SKM-1 treated with dmso at 0.1 percent for 144 hours (cell line): Measurements from ENCODE around the gene GATAD2B.
A peak's percentile ranks its signal among the peaks of the same experiment; 100 is the strongest.
"Not testable (repeated sequence)": the region's sequence is repeated elsewhere in the genome, so short reads cannot be mapped to it uniquely, and the experiment has no call there.

Experiments used
- DNase-seq: peaks from one replicate; lab custom pipeline; 2025; ENCODE audit not compliant: unreplicated experiment; lab: John Stamatoyannopoulos, UW

GATAD2B gene

DNA sequence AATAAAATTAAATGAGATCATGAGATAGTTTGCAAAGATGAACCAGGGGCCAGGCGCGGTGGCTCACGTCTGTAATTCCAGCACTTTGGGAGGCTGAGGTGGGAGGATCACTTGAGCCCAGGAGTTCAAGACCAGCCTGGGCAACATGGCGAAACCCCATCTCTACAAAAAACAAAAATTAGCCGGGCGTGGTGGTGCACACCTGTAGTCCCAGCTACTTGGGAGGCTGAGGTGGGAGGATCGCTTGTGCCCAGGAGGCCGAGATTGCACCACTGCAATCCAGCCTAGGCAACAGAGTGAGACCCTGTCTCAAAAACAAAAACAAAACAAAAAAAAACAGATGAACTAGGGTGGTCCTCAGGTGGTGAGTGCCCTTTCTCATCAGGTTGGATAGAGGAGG, 140.1 kb downstream of the GATAD2B start:
- DNase-seq, result not testable (repeated sequence)

DNA sequence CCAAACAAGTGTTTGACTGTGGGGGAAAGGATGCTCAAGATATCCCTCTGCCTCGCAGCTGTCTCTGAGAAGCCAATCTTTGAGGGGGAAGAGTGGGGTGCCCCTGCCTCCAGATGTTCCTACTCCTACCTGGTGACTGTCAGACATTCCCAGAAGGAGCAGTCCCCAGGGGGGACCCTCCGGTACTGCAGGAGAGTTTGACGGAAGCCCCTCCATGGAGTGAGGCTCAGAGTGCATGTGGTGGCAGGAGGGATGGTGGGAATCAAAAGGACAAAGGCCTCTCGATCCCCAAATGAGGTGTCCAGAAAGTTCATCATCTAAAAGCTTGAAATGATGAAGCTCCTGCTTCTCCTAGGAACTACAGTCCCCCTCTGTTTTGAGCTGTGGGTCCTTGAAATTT, 142.2 kb downstream of the GATAD2B start:
- DNase-seq, result no peak

DNA sequence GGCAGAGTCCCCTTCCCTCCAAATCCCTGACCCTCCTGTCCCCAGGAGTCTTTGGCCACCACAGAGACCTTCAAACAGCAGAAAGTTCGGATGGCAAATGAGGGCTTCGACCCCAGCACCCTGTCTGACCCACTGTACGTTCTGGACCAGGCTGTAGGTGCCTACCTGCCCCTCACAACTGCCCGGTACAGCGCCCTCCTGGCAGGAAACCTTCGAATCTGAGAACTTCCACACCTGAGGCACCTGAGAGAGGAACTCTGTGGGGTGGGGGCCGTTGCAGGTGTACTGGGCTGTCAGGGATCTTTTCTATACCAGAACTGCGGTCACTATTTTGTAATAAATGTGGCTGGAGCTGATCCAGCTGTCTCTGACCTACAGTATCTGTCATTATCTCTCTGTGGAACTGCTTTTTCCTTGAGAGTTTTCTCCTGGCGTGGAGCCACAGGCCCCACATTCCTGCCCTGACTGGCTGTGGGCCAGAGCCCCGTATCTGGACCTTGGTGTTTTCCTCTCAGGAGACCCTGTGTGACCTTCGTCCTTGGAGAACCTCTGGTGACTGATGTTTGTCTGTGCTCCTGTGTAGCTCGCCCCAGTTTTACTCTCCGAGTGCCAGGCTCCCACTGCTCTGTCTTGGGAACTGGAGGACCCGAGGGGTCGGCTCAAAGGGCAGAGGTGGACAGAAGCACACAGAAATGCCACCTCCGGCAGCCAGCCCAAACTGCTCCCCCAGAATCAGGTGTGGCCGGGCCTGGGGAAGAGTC, 142.8 kb downstream of the GATAD2B start:
- no peak for DNase-seq

DNA sequence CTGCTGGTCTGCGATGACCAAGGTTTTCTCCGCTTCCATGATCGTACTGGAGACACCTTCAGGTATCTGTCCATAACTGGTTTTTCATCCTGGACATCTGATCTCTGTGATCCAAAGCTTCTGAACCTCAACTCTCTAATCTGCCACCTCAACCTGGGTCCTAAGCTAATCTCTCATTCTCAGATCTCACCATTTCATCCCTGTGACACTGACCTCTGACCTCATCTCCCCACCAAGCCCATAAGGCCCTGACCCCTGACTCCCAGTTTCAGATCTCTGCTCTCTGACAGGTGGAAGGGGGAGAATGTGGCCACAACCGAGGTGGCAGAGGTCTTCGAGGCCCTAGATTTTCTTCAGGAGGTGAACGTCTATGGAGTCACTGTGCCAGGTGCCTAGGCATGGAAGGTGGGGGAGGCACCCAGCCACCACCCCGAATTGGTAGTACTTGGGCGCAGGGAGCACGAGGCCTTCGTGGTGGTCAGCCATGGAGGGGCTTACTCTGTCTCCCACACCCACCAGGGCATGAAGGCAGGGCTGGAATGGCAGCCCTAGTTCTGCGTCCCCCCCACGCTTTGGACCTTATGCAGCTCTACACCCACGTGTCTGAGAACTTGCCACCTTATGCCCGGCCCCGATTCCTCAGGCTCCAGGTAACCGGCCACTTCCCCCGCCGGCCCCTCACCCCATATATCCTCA, 143.8 kb downstream of the GATAD2B start:
- no peak for DNase-seq

DNA sequence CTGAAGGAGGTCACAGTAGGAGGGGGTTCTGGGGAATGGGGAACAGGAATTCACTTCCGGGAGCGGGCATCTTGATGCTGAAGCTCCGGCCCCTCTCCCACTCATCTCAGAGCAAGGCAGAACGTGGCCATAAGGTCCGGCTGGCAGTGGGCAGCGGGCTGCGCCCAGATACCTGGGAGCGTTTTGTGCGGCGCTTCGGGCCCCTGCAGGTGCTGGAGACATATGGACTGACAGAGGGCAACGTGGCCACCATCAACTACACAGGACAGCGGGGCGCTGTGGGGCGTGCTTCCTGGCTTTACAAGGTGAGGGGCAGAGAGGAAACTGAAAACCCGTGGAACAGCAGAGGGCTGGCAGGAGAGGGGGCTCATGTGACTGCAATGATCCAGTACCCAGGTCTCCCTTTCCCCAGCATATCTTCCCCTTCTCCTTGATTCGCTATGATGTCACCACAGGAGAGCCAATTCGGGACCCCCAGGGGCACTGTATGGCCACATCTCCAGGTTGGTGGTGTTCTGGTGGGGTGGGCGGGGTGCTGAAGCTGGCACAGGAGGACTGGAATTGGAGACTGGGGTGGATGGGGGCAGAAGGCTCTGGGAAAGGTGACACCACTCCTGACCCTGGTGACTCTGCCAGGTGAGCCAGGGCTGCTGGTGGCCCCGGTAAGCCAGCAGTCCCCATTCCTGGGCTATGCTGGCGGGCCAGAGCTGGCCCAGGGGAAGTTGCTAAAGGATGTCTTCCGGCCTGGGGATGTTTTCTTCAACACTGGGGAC, 144.5 kb downstream of the GATAD2B start:
- no peak for DNase-seq

DNA sequence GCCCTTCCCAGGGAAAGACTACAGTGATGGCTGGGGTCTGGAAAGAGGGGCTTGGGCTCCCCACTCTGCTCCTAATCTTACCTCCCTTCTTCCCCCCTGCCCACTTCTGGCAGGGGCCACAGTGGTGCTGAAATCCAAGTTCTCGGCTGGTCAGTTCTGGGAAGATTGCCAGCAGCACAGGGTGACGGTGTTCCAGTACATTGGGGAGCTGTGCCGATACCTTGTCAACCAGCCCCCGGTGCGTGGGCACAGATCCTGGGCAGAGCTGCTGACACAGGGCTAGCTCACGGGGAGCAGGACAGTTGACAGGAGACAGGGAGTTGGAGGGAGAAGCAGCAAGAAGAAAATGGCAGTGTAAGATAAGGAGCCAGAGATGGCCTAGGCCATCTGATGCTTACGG, 145.1 kb downstream of the GATAD2B start:
- DNase-seq, result no peak

DNA sequence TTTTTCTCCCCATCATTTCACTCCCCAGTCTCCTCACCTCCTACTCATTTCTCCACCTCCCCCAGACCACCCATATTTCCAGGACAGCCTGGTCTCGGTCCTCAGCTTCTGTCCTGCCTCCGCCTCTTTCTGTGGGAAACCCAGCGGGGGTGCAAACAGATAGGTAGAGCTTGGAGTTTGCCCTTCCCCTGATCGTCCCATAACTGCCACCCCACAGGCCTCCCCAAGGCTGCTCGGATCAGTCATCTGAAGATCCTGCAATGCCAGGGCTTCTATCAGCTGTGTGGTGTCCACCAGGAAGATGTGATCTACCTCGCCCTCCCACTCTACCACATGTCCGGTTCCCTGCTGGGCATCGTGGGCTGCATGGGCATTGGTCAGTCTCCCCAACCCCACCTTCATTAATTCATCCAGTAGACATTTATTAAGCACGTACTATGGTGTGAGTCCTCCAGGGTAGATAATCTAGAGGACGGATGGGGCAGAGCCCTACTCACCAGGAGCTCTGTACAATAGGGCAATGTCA, 145.9 kb downstream of the GATAD2B start:
- no peak for DNase-seq

DNA sequence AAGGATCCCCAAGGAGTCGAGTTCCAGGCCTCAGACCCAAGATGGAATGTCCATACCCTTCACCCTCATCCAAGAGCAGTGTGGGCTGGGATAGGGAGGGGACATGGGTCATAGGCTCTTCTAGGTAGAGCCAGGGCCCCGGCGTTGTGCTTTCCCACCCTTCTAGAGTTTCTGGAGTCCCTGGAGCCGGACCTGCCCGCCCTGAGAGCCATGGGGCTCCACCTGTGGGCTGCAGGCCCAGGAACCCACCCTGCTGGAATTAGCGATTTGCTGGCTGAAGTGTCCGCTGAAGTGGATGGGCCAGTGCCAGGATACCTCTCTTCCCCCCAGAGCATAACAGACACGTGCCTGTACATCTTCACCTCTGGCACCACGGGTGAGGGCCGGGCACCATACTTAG, 146.4 kb downstream of the GATAD2B start:
- no peak for DNase-seq

DNA sequence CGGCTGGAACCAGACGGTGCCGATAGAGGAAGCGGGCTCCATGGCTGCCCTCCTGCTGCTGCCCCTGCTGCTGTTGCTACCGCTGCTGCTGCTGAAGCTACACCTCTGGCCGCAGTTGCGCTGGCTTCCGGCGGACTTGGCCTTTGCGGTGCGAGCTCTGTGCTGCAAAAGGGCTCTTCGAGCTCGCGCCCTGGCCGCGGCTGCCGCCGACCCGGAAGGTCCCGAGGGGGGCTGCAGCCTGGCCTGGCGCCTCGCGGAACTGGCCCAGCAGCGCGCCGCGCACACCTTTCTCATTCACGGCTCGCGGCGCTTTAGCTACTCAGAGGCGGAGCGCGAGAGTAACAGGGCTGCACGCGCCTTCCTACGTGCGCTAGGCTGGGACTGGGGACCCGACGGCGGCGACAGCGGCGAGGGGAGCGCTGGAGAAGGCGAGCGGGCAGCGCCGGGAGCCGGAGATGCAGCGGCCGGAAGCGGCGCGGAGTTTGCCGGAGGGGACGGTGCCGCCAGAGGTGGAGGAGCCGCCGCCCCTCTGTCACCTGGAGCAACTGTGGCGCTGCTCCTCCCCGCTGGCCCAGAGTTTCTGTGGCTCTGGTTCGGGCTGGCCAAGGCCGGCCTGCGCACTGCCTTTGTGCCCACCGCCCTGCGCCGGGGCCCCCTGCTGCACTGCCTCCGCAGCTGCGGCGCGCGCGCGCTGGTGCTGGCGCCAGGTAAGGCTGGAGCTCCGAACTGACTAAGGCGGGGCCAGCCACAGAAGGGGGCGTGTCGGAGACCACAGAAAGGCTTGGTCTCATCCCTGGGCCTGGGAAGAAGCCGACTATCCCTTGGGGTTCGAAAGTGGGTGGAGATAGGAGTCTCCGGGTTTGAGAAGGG, 147.1 kb downstream of the GATAD2B start:
- no peak for DNase-seq

DNA sequence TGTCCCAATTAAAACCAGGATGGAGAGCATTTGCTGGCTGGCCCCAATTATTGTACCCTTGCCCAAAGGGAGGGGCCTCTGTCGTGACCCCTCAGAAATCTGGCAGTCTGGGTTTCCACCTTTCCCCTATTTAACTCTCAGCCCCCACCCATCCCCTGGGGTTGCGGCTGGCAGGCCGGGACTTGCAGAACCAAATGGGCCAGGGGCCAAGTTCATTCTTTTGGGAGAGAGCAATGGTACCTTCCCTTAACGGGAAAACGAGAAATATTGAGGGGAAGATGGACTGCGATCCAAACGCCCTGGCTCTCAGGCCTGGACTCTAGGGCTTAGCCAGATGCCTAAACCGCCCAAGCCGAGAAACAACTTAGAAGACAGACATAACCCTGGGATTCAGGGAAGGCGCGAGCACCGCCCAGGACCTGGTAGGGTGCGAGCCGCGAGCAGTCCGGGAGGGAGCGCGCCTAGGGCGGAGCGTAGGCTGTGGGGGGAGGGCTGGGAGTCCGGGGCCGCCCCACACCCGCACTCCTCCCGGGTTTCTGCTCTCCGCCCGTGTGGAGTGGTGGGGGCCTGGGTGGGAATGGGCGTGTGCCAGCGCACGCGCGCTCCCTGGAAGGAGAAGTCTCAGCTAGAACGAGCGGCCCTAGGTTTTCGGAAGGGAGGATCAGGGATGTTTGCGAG, 147.9 kb downstream of the GATAD2B start, which contains the start of gene SLC27A3:
TSS of gene SLC27A3 (plus strand) at position 628 of the 678 bp plus-strand sequence. CDS start 91 bp downstream, outside the sequence.
- no peak for DNase-seq

DNA sequence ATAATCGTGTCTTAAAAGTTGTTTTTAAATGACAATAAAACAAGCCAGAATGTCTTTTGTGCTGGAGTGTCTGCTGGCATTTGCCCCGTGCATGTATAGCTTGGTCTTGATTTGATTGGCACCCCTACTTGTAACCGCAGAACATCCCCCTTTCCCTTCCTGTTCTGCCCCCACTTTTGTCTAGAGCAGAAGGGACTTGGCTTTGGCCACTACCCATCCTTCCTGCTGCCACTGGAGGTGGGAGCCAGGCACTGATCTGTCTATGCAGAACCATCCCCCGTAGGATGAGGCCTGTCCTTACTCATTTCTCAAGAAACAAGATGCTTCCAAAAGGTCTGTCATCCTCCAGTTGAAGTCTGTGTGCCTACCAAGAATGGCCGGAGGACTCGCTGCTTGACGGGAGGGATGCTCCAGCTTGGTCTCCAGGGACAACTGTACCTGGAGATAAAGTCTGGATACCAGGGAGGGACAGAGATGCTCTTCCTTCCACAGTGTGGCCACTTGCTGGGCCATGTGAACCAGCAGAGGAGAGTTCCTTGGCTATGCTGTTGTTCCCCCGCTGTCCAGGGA, 148.7 kb downstream of the GATAD2B start:
- DNase-seq, result no peak

DNA sequence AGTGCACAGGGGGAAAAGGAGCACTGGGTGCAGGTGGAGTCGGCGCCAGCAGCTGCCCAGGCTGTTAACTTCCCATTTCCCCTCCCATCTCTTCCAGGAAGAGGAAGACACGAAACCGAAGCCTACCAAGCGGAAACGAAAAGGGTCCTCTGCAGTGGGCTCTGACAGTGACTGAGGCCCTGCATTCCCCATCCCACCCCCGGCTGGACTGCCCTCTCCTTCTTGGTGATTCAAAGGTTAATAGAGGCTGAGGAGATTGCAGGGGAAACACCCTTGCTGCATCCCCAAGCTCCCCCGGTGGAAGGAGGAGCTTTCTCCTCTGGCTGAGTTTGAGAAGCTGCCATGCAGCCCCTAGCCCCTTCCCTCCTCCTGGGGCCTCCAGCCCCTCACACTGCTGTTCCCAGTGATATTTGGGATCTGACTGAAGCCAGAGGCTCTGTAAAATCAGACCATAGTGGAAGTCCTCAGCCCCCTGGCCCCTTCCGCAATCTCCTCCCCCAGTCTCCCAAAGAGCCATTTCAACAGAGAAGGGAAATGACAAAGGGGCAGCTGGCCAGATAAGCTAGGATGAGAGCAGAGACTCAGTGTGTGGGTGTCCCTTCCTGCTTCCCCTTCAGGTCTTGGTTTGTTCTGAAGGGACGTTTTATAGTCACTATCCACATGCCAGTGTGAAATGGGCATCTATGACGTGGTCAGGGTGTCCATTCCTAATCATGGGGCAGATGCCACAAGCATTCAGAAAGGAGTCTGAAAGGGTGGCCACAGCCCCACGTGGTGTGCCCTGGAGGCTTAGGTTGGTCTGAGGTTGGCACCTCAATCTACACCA, 149.5 kb downstream of the GATAD2B start:
- peak; percentile 79 for DNase-seq

DNA sequence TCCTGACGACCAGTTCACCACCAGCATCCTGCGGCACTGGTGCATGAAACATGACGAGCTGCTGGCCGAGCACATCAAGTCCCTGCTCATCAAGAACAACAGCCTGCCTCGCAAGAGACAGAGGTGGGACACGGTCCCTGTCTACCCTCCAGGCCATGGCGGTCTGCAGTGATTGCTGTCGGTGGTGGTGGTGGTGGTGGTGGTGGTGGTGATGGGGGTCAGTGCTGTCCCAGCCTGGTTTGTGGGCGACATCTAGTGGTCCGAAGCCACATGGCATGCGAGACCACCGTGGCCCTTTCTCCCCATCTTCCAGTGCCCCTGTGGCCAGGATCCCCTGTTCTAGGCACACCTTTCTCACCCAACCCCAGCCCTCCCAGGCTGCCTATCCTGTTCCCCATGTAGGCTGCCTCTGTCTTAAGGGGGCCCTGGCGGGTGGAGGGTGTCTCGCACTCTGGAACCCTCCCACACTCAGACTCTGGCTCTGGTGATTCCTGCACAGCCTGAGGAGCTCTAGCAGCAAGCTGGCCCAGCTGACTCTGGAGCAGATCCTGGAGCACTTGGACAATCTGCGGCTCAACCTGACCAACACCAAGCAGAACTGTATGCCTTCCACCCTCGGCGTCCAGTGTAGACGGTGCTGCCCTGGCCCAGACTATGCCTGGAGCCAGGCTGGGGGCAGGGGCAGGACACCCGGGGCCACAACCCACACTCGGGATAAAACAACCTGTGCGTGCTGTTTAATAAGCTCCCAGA, 150.8 kb downstream of the GATAD2B start:
- DNase-seq, result no peak

DNA sequence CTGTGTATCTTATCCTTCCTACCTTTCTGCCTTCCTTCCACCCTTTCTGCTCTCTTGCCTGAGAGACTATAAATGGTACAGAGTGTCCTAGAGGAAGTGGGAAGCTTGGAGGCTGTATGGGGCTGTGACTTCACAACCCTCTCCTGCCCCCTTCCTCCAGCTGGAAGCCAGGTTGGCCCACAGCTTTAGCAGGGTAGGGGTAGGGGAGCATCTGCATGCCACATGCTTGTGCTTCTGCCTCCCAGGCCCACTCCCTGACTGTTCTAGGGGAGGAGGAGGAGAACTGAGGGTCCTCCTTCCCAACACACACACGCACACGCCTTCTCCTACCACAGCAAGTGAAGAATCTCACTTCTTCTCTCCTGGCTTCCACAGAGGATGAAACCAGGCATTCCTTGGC, 151.5 kb downstream of the GATAD2B start:
- no peak for DNase-seq

DNA sequence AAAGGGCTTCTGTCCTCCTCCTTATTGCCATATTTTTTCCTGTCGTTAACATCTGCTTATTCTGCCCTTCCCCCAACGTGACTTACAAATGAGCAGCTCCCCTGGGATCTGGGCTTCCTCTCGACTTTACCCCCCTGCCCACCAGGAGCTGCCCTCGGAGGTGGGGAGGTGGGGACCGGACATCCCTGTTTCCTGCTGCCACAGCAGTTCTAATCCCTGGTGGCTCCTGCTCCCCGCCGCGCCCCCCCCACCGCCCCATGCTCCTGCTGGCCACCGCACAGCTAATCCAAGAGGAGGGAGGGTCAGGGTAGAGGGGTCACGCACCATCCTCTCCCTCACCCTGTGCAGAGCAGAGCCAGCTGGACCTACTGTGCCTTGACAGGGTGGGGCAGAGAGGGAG, 152.0 kb downstream of the GATAD2B start:
- no peak for DNase-seq

DNA sequence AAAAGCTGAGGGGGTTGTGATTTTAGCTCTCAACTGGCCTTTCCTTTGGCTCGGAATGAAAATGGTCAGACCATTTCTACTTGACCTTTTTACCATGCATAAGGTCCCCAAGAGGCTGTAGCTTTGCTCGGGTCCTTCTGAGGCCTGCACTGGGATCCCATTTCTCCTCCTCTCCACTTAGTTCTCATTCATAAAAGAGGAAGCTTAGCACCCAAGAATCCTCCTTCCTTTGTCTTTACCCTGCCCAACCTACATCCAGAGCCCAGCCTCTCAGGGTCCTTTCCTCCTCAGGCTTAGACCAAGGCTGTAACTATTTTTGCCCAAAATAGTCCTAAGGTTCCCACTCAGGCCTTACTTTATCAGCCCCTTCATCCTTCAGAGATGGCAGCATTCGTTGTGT, 153.6 kb downstream of the GATAD2B start:
- peak; percentile 29 for DNase-seq

DNA sequence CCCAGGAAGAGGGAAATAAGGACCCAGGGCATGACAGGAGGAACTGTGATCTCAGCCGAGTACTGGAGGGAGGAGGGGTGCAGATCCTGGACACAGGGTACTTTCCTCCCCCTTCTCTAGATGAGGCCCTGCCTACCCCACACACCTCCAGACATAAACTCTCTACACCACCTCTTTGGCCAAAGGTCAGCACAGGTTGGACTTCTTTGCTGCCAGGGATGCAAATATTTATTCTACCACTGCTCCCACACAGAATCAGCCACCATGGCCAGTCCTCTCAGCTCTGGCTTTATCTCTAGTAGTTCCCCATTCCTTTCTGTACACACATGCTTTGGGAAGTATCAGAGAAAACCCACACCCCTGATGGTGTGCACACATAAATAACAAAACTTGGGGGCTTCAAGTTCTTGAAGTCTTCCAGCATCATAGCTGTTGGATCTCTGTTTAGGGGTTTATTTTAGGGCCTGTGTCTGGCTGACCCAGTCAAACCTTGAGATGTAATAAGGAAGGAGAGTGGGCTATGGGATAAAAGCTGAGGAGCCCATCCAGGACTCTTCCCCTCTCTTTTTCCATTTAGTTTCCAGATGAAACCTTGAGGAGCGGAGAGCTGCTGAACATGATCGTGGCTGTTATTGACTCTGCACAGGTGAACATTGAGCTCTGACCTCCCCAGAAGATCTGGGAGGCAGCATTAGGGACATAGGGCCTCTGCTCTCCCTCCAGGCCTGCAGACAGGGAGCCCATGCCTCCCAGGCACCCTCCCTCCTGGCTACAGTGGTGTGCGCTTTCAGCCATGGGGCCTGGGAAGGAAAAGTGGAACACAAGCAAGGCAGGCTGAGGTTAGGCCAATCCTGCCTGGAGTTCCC, 154.2 kb downstream of the GATAD2B start:
- no peak for DNase-seq
